H9 (cell line): Measurements from ENCODE around the gene RBP2. TPM values are rescaled to one million over a fixed set of nuclear protein-coding genes. Genes with fewer than 3 reads are reported as not detected.

ENCODE experiments used
- DNase-seq: peaks from one replicate; pipeline ENCODE4 v3.0.0-alpha.2; 2017
- H2AFZ ChIP-seq: one replicate; pipeline ENCODE4 v1.6.1; 2013; ENCODE audit warnings: mild to moderate bottlenecking, low read length, control low read depth, moderate library complexity
- H2AK5ac ChIP-seq: 2 replicates; pipeline ENCODE4 v1.6.1; 2013; ENCODE audit warnings: low read length, control low read depth, mixed read lengths; ENCODE audit not compliant: insufficient read length
- H2BK120ac ChIP-seq: one replicate; pipeline ENCODE4 v1.6.1; 2013; ENCODE audit warnings: low read depth, mild to moderate bottlenecking, low read length, control low read depth, inconsistent platforms; ENCODE audit not compliant: poor library complexity, severe bottlenecking
- H2BK12ac ChIP-seq: 2 replicates; pipeline ENCODE4 v1.6.1; 2013; ENCODE audit warnings: low read length, control low read depth, mixed read lengths, low read depth; ENCODE audit not compliant: insufficient read length
- H2BK15ac ChIP-seq: 2 replicates; pipeline ENCODE4 v1.6.1; 2013; ENCODE audit warnings: low read depth, low read length, control low read depth
- H2BK20ac ChIP-seq: one replicate; pipeline ENCODE4 v1.6.1; 2013; ENCODE audit warnings: low read depth, mild to moderate bottlenecking, low read length, control low read depth, inconsistent platforms; ENCODE audit not compliant: poor library complexity, severe bottlenecking
- H2BK5ac ChIP-seq: 2 replicates; pipeline ENCODE4 v1.6.1; 2013; ENCODE audit warnings: low read length, control low read depth, mixed read lengths; ENCODE audit not compliant: insufficient read length
- H3K14ac ChIP-seq: 2 replicates; pipeline ENCODE4 v1.6.1; 2013; ENCODE audit warnings: low read length, control low read depth; ENCODE audit not compliant: insufficient read depth
- H3K18ac ChIP-seq: 2 replicates; pipeline ENCODE4 v1.6.1; 2013; ENCODE audit warnings: low read depth, mild to moderate bottlenecking, mixed read lengths, low read length, control low read depth; ENCODE audit not compliant: insufficient read length
- H3K23ac ChIP-seq: 2 replicates; pipeline ENCODE4 v1.6.1; 2013; ENCODE audit warnings: low read length, control low read depth, mixed read lengths, low read depth; ENCODE audit not compliant: insufficient read length
- H3K23me2 ChIP-seq: 2 replicates; pipeline ENCODE4 v1.6.1; 2013; ENCODE audit warnings: low read depth, mild to moderate bottlenecking, mixed read lengths, low read length, control low read depth; ENCODE audit not compliant: insufficient read length, poor library complexity, severe bottlenecking
- H3K27ac ChIP-seq: 2 replicates; pipeline ENCODE4 v1.5.1; 2013; ENCODE audit warnings: low read length, control low read depth, mixed read lengths, low read depth; ENCODE audit not compliant: insufficient read length
- H3K27me3 ChIP-seq: 2 replicates; pipeline ENCODE4 v1.6.1; 2013; ENCODE audit warnings: low read length, control low read depth, inconsistent platforms; ENCODE audit not compliant: insufficient read depth
- H3K4ac ChIP-seq: 2 replicates; pipeline ENCODE4 v1.6.1; 2013; ENCODE audit warnings: low read depth, mild to moderate bottlenecking, control low read depth, inconsistent platforms, low read length, moderate library complexity
- H3K4me1 ChIP-seq: 2 replicates; pipeline ENCODE4 v1.6.1; 2013; ENCODE audit warnings: low read length, control low read depth, inconsistent platforms; ENCODE audit not compliant: insufficient read depth
- H3K4me2 ChIP-seq: 2 replicates; pipeline ENCODE4 v1.6.1; 2013; ENCODE audit warnings: low read length, control low read depth, mixed read lengths; ENCODE audit not compliant: insufficient read length, insufficient read depth
- H3K56ac ChIP-seq: 2 replicates; pipeline ENCODE4 v1.6.1; 2013; ENCODE audit warnings: low read depth, mild to moderate bottlenecking, mixed read lengths, low read length, control low read depth; ENCODE audit not compliant: insufficient read length
- H3K79me1 ChIP-seq: 2 replicates; pipeline ENCODE4 v1.6.1; 2013; ENCODE audit warnings: low read depth, mild to moderate bottlenecking, moderate library complexity, low read length, control low read depth, inconsistent platforms; ENCODE audit not compliant: insufficient read depth, poor library complexity, severe bottlenecking
- H3K79me2 ChIP-seq: 2 replicates; pipeline ENCODE4 v1.6.1; 2013; ENCODE audit warnings: low read length, control low read depth, inconsistent platforms; ENCODE audit not compliant: insufficient read depth
- H3K9ac ChIP-seq: 2 replicates; pipeline ENCODE4 v1.6.1; 2013; ENCODE audit warnings: low read length, control low read depth, mixed read lengths; ENCODE audit not compliant: insufficient read length; ENCODE audit errors: extremely low read depth
- H3K9me3 ChIP-seq: one replicate; pipeline ENCODE4 v1.6.1; 2013; ENCODE audit warnings: low read depth, low read length, inconsistent platforms; ENCODE audit not compliant: control insufficient read depth
- H3T11ph ChIP-seq: one replicate; pipeline ENCODE4 v1.6.1; 2013; ENCODE audit warnings: mild to moderate bottlenecking, low read length, control low read depth, inconsistent platforms
- H4K20me1 ChIP-seq: one replicate; pipeline ENCODE4 v1.6.1; 2013; ENCODE audit not compliant: control insufficient read depth, insufficient read length, insufficient read depth
- H4K5ac ChIP-seq: 2 replicates; pipeline ENCODE4 v1.6.1; 2013; ENCODE audit warnings: low read depth, mild to moderate bottlenecking, mixed read lengths, low read length, control low read depth; ENCODE audit not compliant: insufficient read length
- H4K8ac ChIP-seq: replicated peaks from 2 replicates; pipeline ENCODE4 v1.6.1; 2013; ENCODE audit warnings: low read length, control low read depth, mixed read lengths, low read depth; ENCODE audit not compliant: insufficient read length
- H4K91ac ChIP-seq: 2 replicates; pipeline ENCODE4 v1.6.1; 2013; ENCODE audit warnings: low read depth, mild to moderate bottlenecking, moderate library complexity, mixed read lengths, low read length, control low read depth; ENCODE audit not compliant: insufficient read length
- H3K27ac Mint-ChIP-seq, 3 experiments: 2 replicates in 2 of 3; 3 replicates in 1 of 3; pipeline ENCODE4 v1.8.0; 2020 to 2021; ENCODE audit warnings: mixed read lengths in 3 of 3, mild to moderate bottlenecking in 1 of 3, moderate library complexity in 1 of 3
- H3K27me3 Mint-ChIP-seq: 2 replicates; pipeline ENCODE4 v1.8.0; 2021; ENCODE audit warnings: low read depth, mild to moderate bottlenecking, moderate library complexity, mixed read lengths
- H3K36me3 Mint-ChIP-seq, 3 experiments: 2 replicates in 2 of 3; 3 replicates in 1 of 3; pipeline ENCODE4 v1.8.0; 2020 to 2021; ENCODE audit warnings: low read depth in 3 of 3, mixed read lengths in 3 of 3; ENCODE audit not compliant: insufficient read depth in 1 of 3
- H3K4me1 Mint-ChIP-seq, 2 experiments: 2 replicates each; pipeline ENCODE4 v1.8.0; 2020; ENCODE audit warnings: mixed read lengths in 2 of 2
- H3K4me3 Mint-ChIP-seq, 2 experiments: 2 replicates in 1 of 2; 3 replicates in 1 of 2; pipeline ENCODE4 v1.8.0; 2020 to 2021; ENCODE audit warnings: mild to moderate bottlenecking in 2 of 2, mixed read lengths in 2 of 2, moderate library complexity in 1 of 2
- H3K9me3 Mint-ChIP-seq, 2 experiments: 2 replicates in 1 of 2; 3 replicates in 1 of 2; pipeline ENCODE4 v1.8.0; 2020; ENCODE audit warnings: mild to moderate bottlenecking in 2 of 2, mixed read lengths in 2 of 2, moderate library complexity in 1 of 2
- CTCF ChIP-seq: fragments of 200-600 bp; sonication (generic); conservative IDR thresholded peaks from 3 replicates; pipeline ENCODE4 v1.8.0; 2021; ENCODE audit warnings: antibody characterized with exemption, mild to moderate bottlenecking
- WGBS: extraction: QIAGEN DNeasy Blood & Tissue Kit; methylation state at CpG from one replicate; pipeline ENCODE4 v1.1.7; 2013; ENCODE audit warnings: missing lambda C conversion rate, low lambda C conversion rate, mixed read lengths; ENCODE audit not compliant: insufficient read length; ENCODE audit errors: extremely low coverage; 5-methylcytosine and 5-hydroxymethylcytosine counted together
- total RNA-seq: library from RNA; stranded (reverse); gene quantifications from 2 replicates; pipeline ENCODE4 v1.2.1, GENCODE V29; 2021

RBP2 gene
- total RNA-seq, 1 experiment from 2014 or later = not detected

- Histone ChIP-seq H3K79me1 (no peaks in the 10 kb centered on the region), H3K18ac (no peak overlapping the region), H3K4ac (no peak overlapping the region), H3K14ac (no peak overlapping the region), H2BK12ac (no peak overlapping the region), H4K8ac (no peak overlapping the region), H4K20me1 (no peaks in the 10 kb centered on the region), H4K5ac (no peak overlapping the region), H3K79me2 (no peaks in the 10 kb centered on the region), H2BK15ac (no peak overlapping the region), H4K91ac (no peak overlapping the region), H3K27me3 (no peaks in the 10 kb centered on the region), H3K23ac (no peak overlapping the region), H2AK5ac (no peak overlapping the region), H2BK120ac (no peak overlapping the region), H3K27ac (no peak overlapping the region), H2BK5ac (no peak overlapping the region), H3K9ac (no peak overlapping the region), H2BK20ac (no peak overlapping the region), H2AFZ (no peak overlapping the region), H3K4me1 (no peaks in the 10 kb centered on the region), H3K56ac (no peak overlapping the region), H3T11ph (no peak overlapping the region), H3K4me2 (no peak overlapping the region), H3K9me3 (no peaks in the 10 kb centered on the region), H3K23me2 (peaks cover 2% of the 10 kb centered on the region)
- no peaks in the 10 kb centered on the region for H3K4me1 Mint-ChIP-seq
- H3K36me3 Mint-ChIP-seq = no peaks in the 10 kb centered on the region
- no peak for DNase-seq
- WGBS = no CpG with 5 or more reads among the region's 5 CpGs
- H3K27ac Mint-ChIP-seq = no peak overlapping the region
- TF ChIP-seq CTCF = no peak
- no peaks in the 10 kb centered on the region for H3K9me3 Mint-ChIP-seq
- peaks cover 1% of the 10 kb centered on the region for H3K27me3 Mint-ChIP-seq
- H3K4me3 Mint-ChIP-seq = no peak overlapping the region
These were observed 10.0 kb downstream of the RBP2 start for GRCh38 chr3:139466360-139466759.
